Heart left ventricle (tissue), 16 donors: ENCODE data around the gene GRK3. TPM values are rescaled to one million over a fixed set of nuclear protein-coding genes. Genes with fewer than 3 reads are reported as not detected.
A peak's percentile ranks its signal among the peaks of the same experiment; 100 is the strongest.

ENCODE experiments used
- ATAC-seq, 4 donors: fragments of 200-7000 bp; cut with Tn5 transposase; one replicate each; pipeline ENCODE4 v1.9.1; 2020 to 2022; ENCODE audit warnings: moderate library complexity in 4 of 4, mild to moderate bottlenecking in 3 of 4, moderate number of reproducible peaks in 1 of 4
- DNase-seq, 5 donors: peaks; one replicate each; pipeline ENCODE4 v3.0.0-alpha.2; 2020
- H3K27ac ChIP-seq, 12 donors: fragments of 200-600 bp; sonication (generic) in 4 of 12; one replicate each; pipeline versions ENCODE4 v1.5.0 to v1.8.0; 2016 to 2022; ENCODE audit warnings: mild to moderate bottlenecking in 2 of 12
- H3K27me3 ChIP-seq, 9 donors: fragments of 200-600 bp; sonication (generic) in 2 of 9; one replicate each; pipeline versions ENCODE4 v1.5.1 to v1.8.0; 2016 to 2022; ENCODE audit warnings: mild to moderate bottlenecking in 3 of 9
- H3K36me3 ChIP-seq, 9 donors: fragments of 200-600 bp; sonication (generic) in 2 of 9; one replicate each; pipeline versions ENCODE4 v1.5.0 to v1.8.0; 2018 to 2022; ENCODE audit warnings: mild to moderate bottlenecking in 2 of 9
- H3K4me1 ChIP-seq, 12 donors: fragments of 200-600 bp; sonication (generic) in 4 of 12; one replicate each; pipeline versions ENCODE4 v1.5.0 to v1.8.0; 2016 to 2022; ENCODE audit warnings: mild to moderate bottlenecking in 3 of 12
- H3K4me3 ChIP-seq, 12 donors: fragments of 200-600 bp; sonication (generic) in 4 of 12; one replicate each; pipeline versions ENCODE4 v1.5.0 to v1.8.0; 2017 to 2022; ENCODE audit warnings: mild to moderate bottlenecking in 9 of 12, moderate library complexity in 4 of 12
- H3K9me3 ChIP-seq, 12 donors: fragments of 200-600 bp; sonication (generic) in 4 of 12; one replicate each; pipeline versions ENCODE4 v1.5.0 to v1.8.0; 2016 to 2022; ENCODE audit warnings: mild to moderate bottlenecking in 1 of 12
- POLR2A ChIP-seq, 2 donors: fragments of 450-650 bp; IDR thresholded peaks; one replicate each; pipeline ENCODE4 v1.6.1; 2017; ENCODE audit warnings: antibody characterized with exemption in 2 of 2, mild to moderate bottlenecking in 2 of 2, moderate library complexity in 2 of 2
- WGBS, 4 donors: extraction: QIAGEN DNeasy Blood & Tissue Kit in 2 of 4; methylation state at CpG; one replicate each; pipeline versions ENCODE4 v1.1.5 to v1.1.7; 2013 to 2018; 5-methylcytosine and 5-hydroxymethylcytosine counted together
- intact Hi-C, 10 donors: fragments of 100-400 bp; cut with DNase I; formaldehyde crosslinking; loops; one replicate each; pipeline versions ENCODE4 v1.11.1 to v1.14.2; 2022
- polyA plus RNA-seq, 2 donors: library from polyadenylated mRNA; stranded (reverse); fragments of 200-250 nt; gene quantifications; one replicate each; pipeline ENCODE4 v1.2.3, GENCODE V29; 2013
- total RNA-seq, 9 donors: library from RNA; depleted of rRNA in 2 of 9; stranded (reverse); fragments of >200 nt in 2 of 9; fragmentation: NEBNext Ultra II Directional in 3 of 9; extraction: Animal tissue kit (Norgen Biotek cat#: 25700) in 3 of 9; gene quantifications; one replicate each; pipeline versions ENCODE4 v1.1.0 to v1.2.4, GENCODE V29; 2016 to 2023
- TF ChIP-seq, protein P1 (sequence below), 12 donors: fragments of 200-600 bp; sonication (generic) in 4 of 12; IDR thresholded peaks; one replicate each; pipeline versions ENCODE4 v1.5.0 to v1.8.0; 2018 to 2022; ENCODE audit warnings: antibody characterized with exemption in 12 of 12, mild to moderate bottlenecking in 5 of 12
- donor health status: ischemic (EF 13 %, LVEDD 7.1; RV severe dilation, severe dysfunction).
- donor health status: healthy with polysubstance abuse.
- donor health status: DM: no; HTN: yes; CAD: no.
- donor health status: DM: no; HTN: no; CAD: no.
- donor health status: ischemic (EF 25% LVEDD 6.9; RV normal size, moderate dysfunction).
- donor health status: ischemic (EF 25% LVEDD 5.7; RV mildly dilated, moderate dysfunction).
- donor health status: healthy.
- donor health status: DM: yes; HTN: yes; CAD: no.
- donor health status: ischemic (EF 35%, LVEDD 5.7; RV mildly dilated, moderate dysfunction).
- donor health status: nonischemic (EF 11% LVEDD 7.7; RV severe dilation, severe dysfunction).
- donor health status: DM: yes; HTN: yes; CAD: no.
- donor health status: PGD.
- donor health status: ischemic (EF 29% LVEDD 5.4; RV normal size, mild dysfunction).
- donor health status: nonischemic (EF 23%, LVEDD 6.1; RV moderate dilation, normal function).

GRK3 gene
- total and polyA plus RNA-seq, 11 donors: 1.1 to 16.2 (median 5.9) TPM

DNA sequence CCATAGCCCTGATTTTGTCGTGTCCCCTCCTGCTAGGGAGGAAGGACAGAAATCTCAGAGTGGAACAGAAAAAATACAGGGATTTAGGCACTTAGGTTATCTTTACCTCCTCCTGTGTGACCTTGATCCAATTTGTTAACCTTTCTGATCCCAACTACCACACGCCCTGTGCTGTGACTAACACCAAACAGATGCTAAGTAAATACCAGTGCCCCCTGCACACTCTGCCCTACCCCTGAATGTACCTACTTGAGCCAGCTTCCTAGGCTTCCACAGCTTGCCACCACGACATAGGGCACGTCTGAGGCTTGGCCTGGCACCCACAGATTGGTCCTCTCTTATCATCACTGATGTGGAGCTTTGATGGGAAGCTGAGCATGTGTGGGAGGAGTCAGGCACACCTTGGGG is 186.7 kb downstream of the GRK3 start:
- 36 to 59% (median 45%) methylated on average over 4 of the region's 4 CpGs for WGBS, 4 donors
- Histone ChIP-seq H3K27ac (peak overlapping the region in 6 of 12 donors; percentile 50 to 98 (median 84)), H3K4me3 (no peak overlapping the region), H3K4me1 (peaks cover 0 to 76% (median 39%) of the 10 kb centered on the region in 12 donors), H3K9me3 (no peaks in the 10 kb centered on the region), H3K36me3 (no peaks in the 10 kb centered on the region), H3K27me3 (no peaks in the 10 kb centered on the region)
- ATAC-seq: no peak
- DNase-seq: no peak
- intact Hi-C loops: no loop called here
- no peak for TF ChIP-seq POLR2A (IDR thresholded peaks at IDR 0.05)
- TF ChIP-seq, protein P1, sequence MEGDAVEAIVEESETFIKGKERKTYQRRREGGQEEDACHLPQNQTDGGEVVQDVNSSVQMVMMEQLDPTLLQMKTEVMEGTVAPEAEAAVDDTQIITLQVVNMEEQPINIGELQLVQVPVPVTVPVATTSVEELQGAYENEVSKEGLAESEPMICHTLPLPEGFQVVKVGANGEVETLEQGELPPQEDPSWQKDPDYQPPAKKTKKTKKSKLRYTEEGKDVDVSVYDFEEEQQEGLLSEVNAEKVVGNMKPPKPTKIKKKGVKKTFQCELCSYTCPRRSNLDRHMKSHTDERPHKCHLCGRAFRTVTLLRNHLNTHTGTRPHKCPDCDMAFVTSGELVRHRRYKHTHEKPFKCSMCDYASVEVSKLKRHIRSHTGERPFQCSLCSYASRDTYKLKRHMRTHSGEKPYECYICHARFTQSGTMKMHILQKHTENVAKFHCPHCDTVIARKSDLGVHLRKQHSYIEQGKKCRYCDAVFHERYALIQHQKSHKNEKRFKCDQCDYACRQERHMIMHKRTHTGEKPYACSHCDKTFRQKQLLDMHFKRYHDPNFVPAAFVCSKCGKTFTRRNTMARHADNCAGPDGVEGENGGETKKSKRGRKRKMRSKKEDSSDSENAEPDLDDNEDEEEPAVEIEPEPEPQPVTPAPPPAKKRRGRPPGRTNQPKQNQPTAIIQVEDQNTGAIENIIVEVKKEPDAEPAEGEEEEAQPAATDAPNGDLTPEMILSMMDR (IDR thresholded peaks at IDR 0.05): no peak

DNA sequence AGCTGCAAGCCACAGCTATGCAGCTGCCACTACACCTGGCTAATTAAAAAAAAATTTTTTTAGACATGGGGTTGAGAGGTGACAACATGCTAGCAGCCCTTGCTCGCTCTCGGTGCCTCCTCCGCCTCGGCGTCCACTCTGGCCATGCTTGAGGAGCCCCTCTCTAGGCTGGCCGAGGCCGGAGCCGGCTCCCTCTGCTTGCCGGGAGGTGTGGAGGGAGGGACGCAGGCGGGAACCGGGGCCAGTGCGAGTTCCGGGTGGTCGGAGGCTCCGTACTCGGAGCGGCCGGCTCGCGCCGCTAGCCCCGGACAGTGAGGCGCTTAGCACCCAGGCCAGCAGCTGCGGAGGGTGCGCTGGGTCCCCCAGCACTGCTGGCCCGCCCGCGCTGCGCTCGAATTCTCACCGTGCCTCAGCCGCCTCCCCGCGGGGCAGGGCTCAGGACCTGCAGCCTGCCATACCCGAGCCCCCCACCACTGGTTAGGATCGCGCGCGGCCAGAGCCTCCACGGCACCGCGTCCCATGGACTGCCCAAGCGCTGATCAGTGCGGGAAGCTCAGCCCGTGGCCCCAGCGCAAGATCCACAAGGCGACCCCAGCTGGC is 188.2 kb downstream of the GRK3 start:
- peak overlapping the region in 6 of 12 donors; percentile 25 to 96 (median 73) for H3K27ac ChIP-seq
- intact Hi-C loops: no loop called here
- H3K36me3 ChIP-seq: no peaks in the 10 kb centered on the region
- no peaks in the 10 kb centered on the region for H3K27me3 ChIP-seq
- no peak for TF ChIP-seq POLR2A (IDR thresholded peaks at IDR 0.05)
- TF ChIP-seq, protein P1 (IDR thresholded peaks at IDR 0.05): no peak
- H3K9me3 ChIP-seq: no peaks in the 10 kb centered on the region
- ATAC-seq (no peak), DNase-seq (no peak)
- H3K4me1 ChIP-seq: peaks cover 0 to 79% (median 30%) of the 10 kb centered on the region in 12 donors
- H3K4me3 ChIP-seq: peak overlapping the region in 1 of 12 donors; percentile 26
- 74 to 94% (median 89%) methylated on average over 11 to 48 of the region's 48 CpGs for WGBS, 4 donors

DNA sequence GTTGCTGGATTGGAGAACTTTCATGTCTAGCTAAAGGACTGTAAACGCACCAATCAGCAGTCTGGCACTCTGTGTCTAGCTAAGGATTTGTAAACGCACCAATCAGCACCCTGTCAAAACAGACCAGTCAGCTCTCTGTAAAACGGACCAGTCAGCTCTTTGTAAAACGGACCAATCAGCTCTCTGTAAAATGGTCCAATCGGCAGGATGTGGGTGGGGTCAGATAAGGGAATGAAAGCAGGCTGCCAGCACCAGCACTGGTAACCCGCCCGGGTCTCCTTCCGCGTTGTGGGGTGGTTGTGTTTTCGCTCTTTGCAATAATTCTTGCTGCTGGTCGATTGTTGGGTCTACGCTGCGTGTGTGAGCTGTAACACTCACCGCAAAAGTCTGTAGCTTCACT is 188.8 kb downstream of the GRK3 start:
- intact Hi-C loops: no loop called here
- Histone ChIP-seq H3K4me1 (peaks cover 0 to 75% (median 27%) of the 10 kb centered on the region in 12 donors), H3K27me3 (no peaks in the 10 kb centered on the region), H3K4me3 (peak overlapping the region in 10 of 12 donors; percentile 17 to 60 (median 41)), H3K9me3 (no peaks in the 10 kb centered on the region), H3K27ac (peak overlapping the region in 10 of 12 donors; percentile 64 to 96 (median 88)), H3K36me3 (no peaks in the 10 kb centered on the region)
- ATAC-seq (peak in 3 of 4 donors; percentile 16 to 35 (median 31)), DNase-seq (peak in 2 of 5 donors; percentile 62 to 77)
- TF ChIP-seq POLR2A (IDR thresholded peaks at IDR 0.05): peak in 1 of 2 donors; percentile 26
- TF ChIP-seq, protein P1 (IDR thresholded peaks at IDR 0.05): no peak
- WGBS, 4 donors: 65 to 76% (median 71%) methylated on average over 14 of the region's 14 CpGs

DNA sequence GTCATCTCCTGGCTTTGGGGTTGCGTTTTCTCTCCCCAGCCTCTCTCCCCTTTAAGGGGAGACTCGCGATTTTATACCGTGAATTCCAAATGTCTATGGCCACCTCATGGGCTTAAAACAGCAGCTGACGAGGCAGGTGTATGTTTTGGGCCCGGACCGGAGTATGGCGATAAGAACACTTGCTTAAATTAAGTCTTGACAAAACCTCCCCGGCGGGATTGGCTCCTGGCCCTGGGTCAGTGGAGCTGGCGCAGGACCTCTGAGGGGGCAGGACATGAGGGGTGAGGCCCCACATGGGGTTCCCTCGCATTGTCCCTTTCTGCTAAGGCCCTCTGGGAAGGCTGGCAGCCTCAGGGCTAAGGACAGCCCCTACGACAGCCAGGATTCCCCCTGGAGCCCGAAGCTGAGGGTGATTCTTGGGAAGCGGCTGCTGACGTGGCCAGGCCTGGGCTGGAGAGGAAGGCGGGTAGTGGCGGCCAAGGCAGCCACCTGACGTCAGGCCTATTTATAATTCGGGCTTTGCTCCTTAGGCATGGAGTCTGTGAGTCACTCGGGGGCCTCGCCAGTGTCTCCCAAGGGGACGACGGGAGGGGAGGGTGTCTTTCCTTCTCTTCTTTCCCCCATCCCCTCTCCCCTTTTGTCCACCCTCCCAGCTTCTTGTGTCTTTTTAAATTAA is 190.2 kb downstream of the GRK3 start:
- Histone ChIP-seq H3K27me3 (no peaks in the 10 kb centered on the region), H3K9me3 (no peaks in the 10 kb centered on the region), H3K4me3 (peak overlapping the region in 10 of 12 donors; percentile 17 to 60 (median 41)), H3K36me3 (no peaks in the 10 kb centered on the region), H3K27ac (peak overlapping the region; percentile 58 to 96 (median 86)), H3K4me1 (peaks cover 0 to 68% (median 24%) of the 10 kb centered on the region in 12 donors)
- DNase-seq (peak; percentile 87 to 95 (median 91)), ATAC-seq (peak; percentile 86 to 92 (median 90))
- intact Hi-C loops: no loop called here
- 24 to 33% (median 29%) methylated on average over 23 to 24 of the region's 24 CpGs for WGBS, 4 donors
- TF ChIP-seq, protein P1 (IDR thresholded peaks at IDR 0.05): no peak
- TF ChIP-seq POLR2A (IDR thresholded peaks at IDR 0.05): peak in 1 of 2 donors; percentile 38
